CD4-positive, alpha-beta T cell treated with Interferon gamma for 1 hour (primary cell): ENCODE results near the gene LMO3.
"Not testable (repeated sequence)": the region's sequence is repeated elsewhere in the genome, so short reads cannot be mapped to it uniquely, and the experiment has no call there.

Experiments used
- DNase-seq: peaks from one replicate; pipeline ENCODE4 v3.0.0-alpha.2; 2020

LMO3 gene

GRCh38 chr12:16537652-16538051 lies 68.3 kb downstream of the LMO3 start:
- not testable (repeated sequence) for DNase-seq

GRCh38 chr12:16531621-16532020 lies 74.3 kb downstream of the LMO3 start:
- DNase-seq = no peak

GRCh38 chr12:16530268-16530850 lies 75.6 kb downstream of the LMO3 start:
- DNase-seq = no peak

GRCh38 chr12:16526693-16527092 lies 79.3 kb downstream of the LMO3 start:
- no peak for DNase-seq

- DNase-seq = no peak
Measured at GRCh38 chr12:16524378-16524777, 81.6 kb downstream of the LMO3 start.

GRCh38 chr12:16523951-16524331 lies 82.0 kb downstream of the LMO3 start:
- no peak for DNase-seq

GRCh38 chr12:16523284-16523950 lies 82.5 kb downstream of the LMO3 start:
- no peak for DNase-seq

- DNase-seq = no peak
Measured at GRCh38 chr12:16520328-16520727, 85.6 kb downstream of the LMO3 start.

- no peak for DNase-seq
Measured at GRCh38 chr12:16515666-16516065, 90.3 kb downstream of the LMO3 start.

- DNase-seq = no peak
Measured at GRCh38 chr12:16513231-16513630, 92.7 kb downstream of the LMO3 start.

GRCh38 chr12:16509411-16509810 lies 96.6 kb downstream of the LMO3 start:
- no peak for DNase-seq

GRCh38 chr12:16506394-16506793 lies 99.6 kb downstream of the LMO3 start:
- no peak for DNase-seq

GRCh38 chr12:16504200-16504599 lies 101.8 kb downstream of the LMO3 start:
- no peak for DNase-seq

GRCh38 chr12:16499611-16500010 lies 106.4 kb downstream of the LMO3 start:
- no peak for DNase-seq
